Left ventricle myocardium inferior (tissue), 1 donor: Measurements from ENCODE around the gene FUT3. TPM values are rescaled to one million over a fixed set of nuclear protein-coding genes. Genes with fewer than 3 reads are reported as not detected.
"Not testable (repeated sequence)": the region's sequence is repeated elsewhere in the genome, so short reads cannot be mapped to it uniquely, and the experiment has no call there.

Experiments
- DNase-seq: peaks from one replicate; pipeline ENCODE4 v3.0.0-alpha.2; 2020
- H3K27ac ChIP-seq: fragments of 200-600 bp; replicated peaks from 2 replicates; pipeline ENCODE4 v1.8.0; 2021
- H3K27me3 ChIP-seq: fragments of 200-600 bp; 2 replicates; pipeline ENCODE4 v1.8.0; 2021; ENCODE audit warnings: low read depth
- H3K36me3 ChIP-seq: fragments of 200-600 bp; 2 replicates; pipeline ENCODE4 v1.8.0; 2021
- H3K4me1 ChIP-seq: fragments of 200-600 bp; 2 replicates; pipeline ENCODE4 v1.8.0; 2021
- H3K4me3 ChIP-seq: fragments of 200-600 bp; 2 replicates; pipeline ENCODE4 v1.8.0; 2021; ENCODE audit warnings: mild to moderate bottlenecking, moderate library complexity
- H3K9me3 ChIP-seq: fragments of 200-600 bp; replicated peaks from 2 replicates; pipeline ENCODE4 v1.8.0; 2021
- intact Hi-C: fragments of 100-400 bp; cut with micrococcal nuclease; formaldehyde crosslinking; loops from one replicate; pipeline ENCODE4 v1.11.0; 2022
- total RNA-seq: library from RNA; stranded (reverse); fragmentation: NEBNext Ultra II Directional; extraction: Animal tissue kit (Norgen Biotek cat#: 25700); gene quantifications from one replicate; pipeline ENCODE4 v1.2.1, GENCODE V29; 2021
- TF ChIP-seq, protein P1 (sequence below): fragments of 200-600 bp; IDR thresholded peaks from 2 replicates; pipeline ENCODE4 v1.8.0; 2021; ENCODE audit warnings: antibody characterized with exemption, mild to moderate bottlenecking, borderline replicate concordance
- donor health status: DM: no; HTN: yes; CAD: no; lungs with severe emphysema.

The FUT3 gene
- total RNA-seq, 1 donor from 2014 or later: not detected

DNA sequence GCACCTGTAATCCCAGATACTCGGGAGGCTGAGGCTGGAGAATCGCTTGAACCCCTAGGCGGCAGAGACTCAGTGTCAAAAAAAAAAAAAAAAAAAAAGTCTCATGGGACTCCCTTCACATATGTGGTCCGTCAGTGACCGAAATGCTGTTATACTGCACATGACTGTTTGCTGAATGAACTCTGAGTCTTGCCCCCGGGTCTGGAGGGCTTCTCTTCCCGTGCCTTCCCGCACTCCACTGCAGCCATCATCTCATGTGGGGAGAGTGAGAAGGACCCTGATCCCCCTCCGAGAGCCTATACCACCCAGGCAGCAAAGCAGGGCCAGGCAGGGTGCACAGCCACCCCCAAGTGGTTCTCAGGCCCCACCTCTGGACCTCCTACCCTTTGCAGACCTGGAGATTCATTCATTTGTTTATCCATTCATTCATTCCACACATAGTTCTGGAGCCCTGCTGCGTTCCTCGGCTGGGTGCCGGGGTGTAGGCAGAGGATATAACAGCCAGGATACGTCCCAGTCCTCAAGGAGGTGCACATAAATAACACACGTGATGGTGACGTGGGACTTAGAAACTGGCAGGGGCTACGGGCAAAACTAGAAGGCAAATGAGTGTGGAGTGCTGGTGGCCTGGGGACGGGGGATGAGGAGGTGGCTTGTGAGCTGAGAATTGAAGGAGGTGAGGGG lies 38.2 kb upstream of the FUT3 start:
- Histone ChIP-seq H3K27ac (no peak overlapping the region), H3K4me3 (no peak overlapping the region), H3K27me3 (peaks cover 32% of the 10 kb centered on the region), H3K36me3 (no peaks in the 10 kb centered on the region), H3K9me3 (no peaks in the 10 kb centered on the region), H3K4me1 (peaks cover 28% of the 10 kb centered on the region)
- intact Hi-C loops: no loop called here
- no peak for DNase-seq
- TF ChIP-seq, protein P1, sequence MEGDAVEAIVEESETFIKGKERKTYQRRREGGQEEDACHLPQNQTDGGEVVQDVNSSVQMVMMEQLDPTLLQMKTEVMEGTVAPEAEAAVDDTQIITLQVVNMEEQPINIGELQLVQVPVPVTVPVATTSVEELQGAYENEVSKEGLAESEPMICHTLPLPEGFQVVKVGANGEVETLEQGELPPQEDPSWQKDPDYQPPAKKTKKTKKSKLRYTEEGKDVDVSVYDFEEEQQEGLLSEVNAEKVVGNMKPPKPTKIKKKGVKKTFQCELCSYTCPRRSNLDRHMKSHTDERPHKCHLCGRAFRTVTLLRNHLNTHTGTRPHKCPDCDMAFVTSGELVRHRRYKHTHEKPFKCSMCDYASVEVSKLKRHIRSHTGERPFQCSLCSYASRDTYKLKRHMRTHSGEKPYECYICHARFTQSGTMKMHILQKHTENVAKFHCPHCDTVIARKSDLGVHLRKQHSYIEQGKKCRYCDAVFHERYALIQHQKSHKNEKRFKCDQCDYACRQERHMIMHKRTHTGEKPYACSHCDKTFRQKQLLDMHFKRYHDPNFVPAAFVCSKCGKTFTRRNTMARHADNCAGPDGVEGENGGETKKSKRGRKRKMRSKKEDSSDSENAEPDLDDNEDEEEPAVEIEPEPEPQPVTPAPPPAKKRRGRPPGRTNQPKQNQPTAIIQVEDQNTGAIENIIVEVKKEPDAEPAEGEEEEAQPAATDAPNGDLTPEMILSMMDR: no peak

DNA sequence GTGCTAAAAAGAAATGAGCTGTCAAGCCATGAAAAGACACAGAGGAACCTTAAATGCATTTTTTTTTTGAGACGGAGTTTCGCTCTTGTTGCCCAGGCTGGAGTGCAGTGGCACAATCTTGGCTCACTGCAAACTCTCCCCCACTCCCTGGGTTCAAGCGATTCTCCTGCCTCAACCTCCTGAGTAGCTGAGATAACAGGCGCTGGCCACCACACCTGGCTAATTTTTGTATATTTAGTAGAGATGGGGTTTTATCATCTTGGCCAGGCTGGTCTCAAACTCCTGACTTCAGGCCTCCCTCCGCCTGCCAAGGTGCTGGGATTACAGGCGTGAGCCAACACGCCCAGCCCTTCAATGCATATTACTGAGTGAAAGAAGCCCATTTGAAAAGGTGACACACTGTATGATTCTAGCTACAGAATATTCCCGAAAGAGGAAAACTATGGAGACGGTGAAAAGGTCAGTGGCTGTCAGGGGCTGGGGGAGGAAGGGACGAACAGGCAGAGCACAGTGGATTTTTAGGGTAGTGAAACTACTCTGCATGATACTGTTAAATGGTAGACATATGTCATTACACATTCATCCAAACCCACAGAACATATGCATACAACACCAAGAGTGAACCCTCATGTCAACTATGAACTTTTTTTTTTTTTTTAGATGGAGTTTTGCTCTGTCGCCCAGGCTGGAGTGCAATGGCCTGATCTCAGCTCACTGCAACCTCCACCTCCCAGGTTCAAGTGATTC lies 33.0 kb upstream of the FUT3 start:
- DNase-seq, H3K9me3 ChIP-seq, H3K27ac ChIP-seq, H3K4me3 ChIP-seq, H3K36me3 ChIP-seq, intact Hi-C loops: not testable (repeated sequence)
- Histone ChIP-seq H3K4me1 (peaks cover 14% of the 10 kb centered on the region), H3K27me3 (peaks cover 25% of the 10 kb centered on the region)

DNA sequence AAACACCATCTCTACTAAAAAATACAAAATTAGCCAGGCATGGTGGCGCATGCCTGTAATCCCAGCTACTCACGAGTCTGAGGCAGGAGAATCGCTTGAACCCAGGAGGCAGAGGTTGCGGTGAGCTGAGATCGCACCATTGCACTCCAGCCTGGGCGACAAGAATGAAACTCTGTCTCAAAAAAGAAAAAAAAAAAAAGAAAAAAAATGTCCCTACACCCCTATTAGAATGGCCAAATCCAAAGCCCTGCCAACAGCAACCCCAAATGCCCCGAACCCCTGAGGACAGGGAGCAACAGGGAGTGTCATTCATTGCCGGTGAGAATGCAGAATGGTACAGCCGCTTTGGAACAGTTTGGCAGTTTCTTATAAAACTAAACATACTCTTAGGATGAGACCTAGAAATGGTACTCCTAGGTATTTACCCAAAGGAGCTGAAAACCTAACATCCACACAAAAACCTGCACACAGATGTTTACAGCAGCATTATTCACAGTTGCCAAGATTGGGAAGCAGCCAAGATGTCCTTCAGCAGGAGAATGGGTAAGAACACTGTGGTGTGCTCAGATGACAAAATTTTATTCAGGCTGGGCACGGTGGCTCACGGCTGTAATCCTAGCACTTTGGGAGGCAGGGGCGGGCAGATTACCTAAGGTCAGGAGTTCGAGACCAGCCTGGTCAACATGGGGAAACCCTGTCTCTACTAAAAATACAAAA lies 32.1 kb upstream of the FUT3 start:
- H3K9me3 ChIP-seq, H3K4me3 ChIP-seq, intact Hi-C loops, DNase-seq, H3K36me3 ChIP-seq, H3K27ac ChIP-seq: not testable (repeated sequence)
- peaks cover 33% of the 10 kb centered on the region for H3K27me3 ChIP-seq
- H3K4me1 ChIP-seq: peaks cover 14% of the 10 kb centered on the region

DNA sequence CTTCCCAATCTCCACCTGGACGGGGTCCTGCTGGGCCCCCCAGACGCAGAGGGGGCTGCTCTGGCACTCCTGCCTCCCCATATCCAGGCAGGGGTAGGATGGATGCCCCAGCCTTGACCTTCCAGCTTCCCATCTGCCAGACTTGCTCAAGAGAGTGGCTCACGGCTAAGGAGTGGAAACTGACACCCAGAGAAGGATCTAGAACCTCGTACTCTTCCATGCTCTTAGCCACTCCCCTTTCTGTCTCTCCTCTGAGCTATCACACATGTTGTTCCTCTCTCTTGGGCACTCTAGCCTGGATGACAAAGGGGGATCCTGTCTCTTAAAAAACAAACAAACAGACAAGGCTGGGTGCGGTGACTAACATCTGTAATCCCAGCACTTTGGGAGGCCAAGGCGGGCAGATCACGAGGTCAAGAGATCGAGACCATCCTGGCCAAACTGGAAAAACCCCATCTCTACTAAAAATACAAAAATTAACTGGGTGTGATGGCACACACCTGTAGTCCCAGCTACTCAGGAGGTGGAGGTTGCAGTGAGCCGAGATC lies 31.2 kb upstream of the FUT3 start:
- TF ChIP-seq, protein P1: no peak
- Histone ChIP-seq H3K36me3 (no peaks in the 10 kb centered on the region), H3K4me1 (peaks cover 14% of the 10 kb centered on the region), H3K27ac (no peak overlapping the region), H3K4me3 (no peak overlapping the region), H3K27me3 (peaks cover 39% of the 10 kb centered on the region), H3K9me3 (no peaks in the 10 kb centered on the region)
- no peak for DNase-seq
- intact Hi-C loops: no loop called here

DNA sequence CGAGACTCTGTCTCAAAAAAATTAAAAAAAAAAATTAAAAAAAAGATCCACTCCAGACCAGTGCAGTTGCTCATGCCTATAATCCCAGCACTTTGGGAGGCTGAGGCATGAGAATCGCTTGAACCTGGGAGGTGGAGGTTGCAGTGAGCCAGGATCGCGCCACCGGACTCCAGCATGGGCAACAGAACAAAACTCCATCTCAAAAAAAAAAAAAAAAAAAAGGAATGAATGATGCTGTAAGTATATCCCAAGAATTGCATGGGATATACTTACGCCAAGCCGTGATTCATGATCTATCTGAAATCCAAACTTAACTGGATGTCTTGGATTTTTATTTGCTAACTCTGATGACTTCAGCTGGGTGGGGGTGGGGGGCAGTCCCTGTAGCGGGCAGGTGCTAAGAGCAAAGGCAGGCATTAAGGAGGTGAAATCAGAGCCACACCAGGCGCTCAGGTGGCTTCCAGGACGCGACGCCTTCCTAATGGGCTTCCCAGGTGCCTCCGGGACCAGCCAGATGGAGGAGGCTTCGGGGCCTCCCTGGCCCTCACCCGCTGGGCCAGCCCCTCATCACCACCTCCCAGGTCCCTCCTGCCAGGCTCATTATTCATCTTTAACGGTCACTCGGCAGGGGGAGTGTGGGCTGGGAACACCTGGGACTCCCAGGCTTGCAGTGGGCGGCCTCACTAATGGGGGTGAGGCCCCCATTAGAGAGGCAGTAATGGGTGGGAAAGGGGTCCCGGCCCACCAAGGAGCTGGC lies 30.5 kb upstream of the FUT3 start:
- H3K9me3 ChIP-seq: no peaks in the 10 kb centered on the region
- H3K36me3 ChIP-seq: no peaks in the 10 kb centered on the region
- TF ChIP-seq, protein P1: no peak
- no peak for DNase-seq
- H3K4me1 ChIP-seq: peaks cover 14% of the 10 kb centered on the region
- intact Hi-C loops: no loop called here
- peaks cover 39% of the 10 kb centered on the region for H3K27me3 ChIP-seq
- no peak overlapping the region for H3K4me3 ChIP-seq
- no peak overlapping the region for H3K27ac ChIP-seq

DNA sequence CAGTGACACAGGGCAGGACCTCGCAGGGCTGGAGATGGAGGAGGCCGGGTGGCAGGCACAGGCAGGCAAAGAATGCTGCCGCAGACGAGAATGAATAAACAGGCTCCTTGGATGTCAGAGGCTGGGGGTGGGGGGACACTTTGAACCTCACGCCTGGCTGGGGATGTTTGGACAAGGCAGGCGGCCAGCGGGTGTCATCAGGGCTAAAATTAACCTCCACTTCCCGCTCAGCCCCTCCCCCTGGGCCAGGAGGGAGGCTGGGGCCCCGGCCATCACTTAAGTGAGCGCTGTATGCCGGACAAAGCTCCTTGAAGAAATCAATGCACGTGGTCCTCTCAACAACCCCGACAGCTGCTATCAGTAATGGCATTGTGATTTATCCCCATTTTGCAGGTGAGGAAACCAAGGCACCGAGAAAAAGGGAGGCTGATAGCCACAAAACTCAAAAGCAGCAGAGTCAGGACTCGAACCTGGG lies 29.4 kb upstream of the FUT3 start:
- H3K36me3 ChIP-seq: no peaks in the 10 kb centered on the region
- TF ChIP-seq, protein P1: no peak
- peak; percentile 78 for DNase-seq
- H3K27me3 ChIP-seq: peaks cover 44% of the 10 kb centered on the region
- H3K27ac ChIP-seq: peak overlapping the region; percentile 50
- no peaks in the 10 kb centered on the region for H3K9me3 ChIP-seq
- intact Hi-C loops: no loop called here
- H3K4me3 ChIP-seq: no peak overlapping the region
- peaks cover 14% of the 10 kb centered on the region for H3K4me1 ChIP-seq
